OCI-LY7 (cell line): ENCODE data around the gene POLR2I.

ENCODE experiments used
- CTCF ChIP-seq: fragments of 200-600 bp; sonication (generic); conservative IDR thresholded peaks from 2 replicates; pipeline ENCODE4 v1.5.1; 2014; ENCODE audit warnings: mild to moderate bottlenecking, antibody characterized with exemption, low read length, moderate library complexity, mixed read lengths
- EZH2phosphoT487 ChIP-seq: fragments of 200-600 bp; sonication (generic); IDR thresholded peaks from 2 replicates; pipeline ENCODE4 v1.6.1; 2018; ENCODE audit warnings: low read depth, borderline replicate concordance, mild to moderate bottlenecking, mixed run types, antibody characterized with exemption, low read length, moderate library complexity, mixed read lengths

- TF ChIP-seq CTCF (no peak), EZH2phosphoT487 (no peak)
Observed at GRCh38 chr19:36142046-36142445, 27.4 kb upstream of the POLR2I start.
